Epithelial cell of alveolus of lung (primary cell): ENCODE data around the gene ZNF675. TPM values are rescaled to one million over a fixed set of nuclear protein-coding genes. Genes with fewer than 3 reads are reported as not detected.

Source experiments
- total RNA-seq: library from RNA; depleted of rRNA; stranded (reverse); fragments of >200 nt; gene quantifications from 2 replicates; pipeline ENCODE4 v1.2.1, GENCODE V29; 2015

The ZNF675 gene
- total RNA-seq, result 4.2 and 4.7 TPM in 2 replicates

DNA sequence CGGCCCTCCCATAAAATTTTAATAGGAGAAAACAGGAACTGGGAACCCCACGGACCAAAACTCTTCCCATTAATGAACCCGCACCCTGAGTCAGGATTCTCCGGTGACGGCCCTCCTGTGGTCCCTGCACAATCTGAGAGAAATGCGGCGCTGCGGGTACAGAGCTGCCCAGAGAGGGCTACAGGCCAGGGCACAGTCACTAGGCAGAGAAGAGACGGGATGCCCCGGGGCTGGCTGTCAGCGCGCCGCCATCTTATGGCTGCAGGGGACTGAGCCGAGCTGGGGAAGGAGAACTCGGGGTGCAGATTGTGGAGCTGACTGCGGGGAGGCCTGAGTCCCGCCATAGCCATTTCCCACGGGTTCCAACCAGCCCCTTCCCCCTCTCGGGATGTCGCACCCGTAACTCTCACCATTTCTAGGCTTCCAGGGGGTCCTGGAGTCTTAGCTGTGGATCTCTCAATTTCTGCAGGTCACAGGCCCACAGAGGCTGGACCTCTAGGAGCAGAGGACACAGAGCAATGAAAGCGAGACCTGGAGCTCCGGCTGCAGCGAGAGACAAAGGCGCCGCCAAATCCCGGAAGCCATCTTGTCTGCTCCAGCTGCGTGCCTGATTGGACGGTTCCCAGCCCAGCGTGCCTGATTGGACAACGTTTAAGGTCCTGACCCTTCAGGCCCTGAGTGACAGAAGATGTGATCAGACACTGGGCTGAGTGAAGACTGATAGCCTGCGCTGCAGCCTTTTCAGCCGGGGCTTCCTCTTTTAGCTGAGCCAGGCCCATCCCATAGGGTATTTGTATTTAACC, at the start of gene ZNF675:
Gene ZNF675, minus strand, starts transcription at position 592 of the 803 bp plus-strand sequence. Its CDS starts 179 bp downstream, at position 413.

Other genes with a start within 250 kb of the ZNF675 start
- 1.0 and 1.8 TPM in 2 replicates for gene ZNF681, start 71.7 kb upstream of the ZNF675 start, total RNA-seq
- 2.2 and 4.3 TPM in 2 replicates for gene ZNF726, start 227.7 kb upstream of the ZNF675 start, total RNA-seq